ENCODE data around the gene MYO5A. TPM values are rescaled to one million over a fixed set of nuclear protein-coding genes. Genes with fewer than 3 reads are reported as not detected.

Gene MYO5A
- total and polyA plus RNA-seq, 3 donors from 2014 or later, result 11.7 to 35.5 (median 24.3) TPM

GRCh38 chr15:52502608-52503007 is 26.1 kb downstream of the MYO5A start:
- no peaks in the 10 kb centered on the region for H3K36me3 ChIP-seq (ENCODE audit: low read depth, missing control alignments)
- TF ChIP-seq POLR2A (IDR thresholded peaks at IDR 0.05), result no peak
- no peak for TF ChIP-seq CTCF (IDR thresholded peaks at IDR 0.05)
- intact Hi-C loops (cut with DNase I; ENCODE audit: low total_unique reads), result no loop called here
- no peaks in the 10 kb centered on the region for H3K27me3 ChIP-seq
- H3K4me1 ChIP-seq, result no peaks in the 10 kb centered on the region
- 52 to 67% methylated on average over 1 of the region's 1 CpG for WGBS, 2 donors
- no peak overlapping the region for H3K4me3 ChIP-seq
- DNase-seq, result no peak
- peak overlapping the region in 1 of 2 donors; percentile 32 for H3K27ac ChIP-seq
- no peaks in the 10 kb centered on the region for H3K9me3 ChIP-seq

- TF ChIP-seq CTCF (IDR thresholded peaks at IDR 0.05) (no peak), POLR2A (IDR thresholded peaks at IDR 0.05) (no peak)
- no peak overlapping the region for H3K4me3 ChIP-seq
- WGBS, 2 donors, result 65 to 69% methylated on average over 3 of the region's 3 CpGs
- no peaks in the 10 kb centered on the region for H3K9me3 ChIP-seq
- no peaks in the 10 kb centered on the region for H3K4me1 ChIP-seq
- H3K27me3 ChIP-seq, result no peaks in the 10 kb centered on the region
- DNase-seq, result no peak
- intact Hi-C loops (cut with DNase I; ENCODE audit: low total_unique reads), result no loop called here
- H3K36me3 ChIP-seq (ENCODE audit: low read depth, missing control alignments), result no peaks in the 10 kb centered on the region
- no peak overlapping the region for H3K27ac ChIP-seq
Observed at GRCh38 chr15:52499506-52499905, 29.2 kb downstream of the MYO5A start.

GRCh38 chr15:52498706-52499105 is 30.0 kb downstream of the MYO5A start:
- H3K9me3 ChIP-seq, result no peaks in the 10 kb centered on the region
- TF ChIP-seq POLR2A (IDR thresholded peaks at IDR 0.05) (no peak), CTCF (IDR thresholded peaks at IDR 0.05) (no peak)
- intact Hi-C loops (cut with DNase I; ENCODE audit: low total_unique reads), result no loop called here

GRCh38 chr15:52496776-52497470 is 31.8 kb downstream of the MYO5A start:
- H3K36me3 ChIP-seq (ENCODE audit: low read depth, missing control alignments), result no peaks in the 10 kb centered on the region
- no peaks in the 10 kb centered on the region for H3K9me3 ChIP-seq
- 93 to 94% methylated on average over 6 of the region's 6 CpGs for WGBS, 2 donors
- intact Hi-C loops (cut with DNase I; ENCODE audit: low total_unique reads), result no loop called here
- H3K27ac ChIP-seq, result no peak overlapping the region
- TF ChIP-seq CTCF (IDR thresholded peaks at IDR 0.05) (no peak), POLR2A (IDR thresholded peaks at IDR 0.05) (no peak)
- H3K27me3 ChIP-seq, result no peaks in the 10 kb centered on the region
- H3K4me1 ChIP-seq, result no peaks in the 10 kb centered on the region
- H3K4me3 ChIP-seq, result no peak overlapping the region
- no peak for DNase-seq

More at GRCh38 chr15:52498706-52499105, 30.0 kb downstream of the MYO5A start:
- H3K4me3 ChIP-seq, result no peak overlapping the region
- no peak overlapping the region for H3K27ac ChIP-seq
- H3K4me1 ChIP-seq, result no peaks in the 10 kb centered on the region
- no peaks in the 10 kb centered on the region for H3K27me3 ChIP-seq
- no peaks in the 10 kb centered on the region for H3K36me3 ChIP-seq (ENCODE audit: low read depth, missing control alignments)
- no peak for DNase-seq

- TF ChIP-seq POLR2A (IDR thresholded peaks at IDR 0.05) (no peak), CTCF (IDR thresholded peaks at IDR 0.05) (no peak)
- no peak overlapping the region for H3K27ac ChIP-seq
- no peak for DNase-seq
- H3K9me3 ChIP-seq, result no peaks in the 10 kb centered on the region
- intact Hi-C loops (cut with DNase I; ENCODE audit: low total_unique reads), result no loop called here
- H3K36me3 ChIP-seq (ENCODE audit: low read depth, missing control alignments), result no peaks in the 10 kb centered on the region
- 67 to 69% methylated on average over 4 of the region's 4 CpGs for WGBS, 2 donors
- no peak overlapping the region for H3K4me3 ChIP-seq
- no peaks in the 10 kb centered on the region for H3K27me3 ChIP-seq
- no peaks in the 10 kb centered on the region for H3K4me1 ChIP-seq
Observed at GRCh38 chr15:52496175-52496574, 32.5 kb downstream of the MYO5A start.
